Hematopoietic multipotent progenitor cell treated with erythropoietin and hydrocortisone succinate and interleukin-3 and kit ligand, for 4 days (in vitro differentiated cells): ENCODE results near the gene PRKN.
"Not testable (repeated sequence)": the region's sequence is repeated elsewhere in the genome, so short reads cannot be mapped to it uniquely, and the experiment has no call there.

Experiments used
- DNase-seq: peaks from one replicate; pipeline ENCODE4 v3.0.0-alpha.2; 2015

Gene PRKN

GRCh38 chr6:161828355-161828754 lies 899.2 kb downstream of the PRKN start:
- peak; percentile 73 for DNase-seq

GRCh38 chr6:161826512-161826911 lies 901.1 kb downstream of the PRKN start:
- no peak for DNase-seq

GRCh38 chr6:161822204-161822603 lies 905.4 kb downstream of the PRKN start:
- DNase-seq = not testable (repeated sequence)

GRCh38 chr6:161817881-161818280 lies 909.7 kb downstream of the PRKN start:
- DNase-seq = no peak

- no peak for DNase-seq
Measured at GRCh38 chr6:161815965-161816364, 911.6 kb downstream of the PRKN start.

GRCh38 chr6:161813156-161813555 lies 914.4 kb downstream of the PRKN start:
- DNase-seq = no peak

GRCh38 chr6:161809971-161810370 lies 917.6 kb downstream of the PRKN start:
- no peak for DNase-seq

- no peak for DNase-seq
Measured at GRCh38 chr6:161804838-161805237, 922.7 kb downstream of the PRKN start.

GRCh38 chr6:161803131-161803530 lies 924.4 kb downstream of the PRKN start:
- DNase-seq = peak; percentile 6

GRCh38 chr6:161802231-161802630 lies 925.3 kb downstream of the PRKN start:
- no peak for DNase-seq

- no peak for DNase-seq
Measured at GRCh38 chr6:161798844-161799394, 928.6 kb downstream of the PRKN start.

GRCh38 chr6:161796681-161797080 lies 930.9 kb downstream of the PRKN start:
- no peak for DNase-seq

- no peak for DNase-seq
Measured at GRCh38 chr6:161792851-161793493, 934.6 kb downstream of the PRKN start.

- no peak for DNase-seq
Measured at GRCh38 chr6:161788531-161788930, 939.0 kb downstream of the PRKN start.

- DNase-seq = peak; percentile 8
Measured at GRCh38 chr6:161772176-161772575, 955.4 kb downstream of the PRKN start.

- no peak for DNase-seq
Measured at GRCh38 chr6:161761966-161762365, 965.6 kb downstream of the PRKN start.

- DNase-seq = no peak
Measured at GRCh38 chr6:161755080-161755479, 972.5 kb downstream of the PRKN start.

- DNase-seq = no peak
Measured at GRCh38 chr6:161750686-161751085, 976.9 kb downstream of the PRKN start.

GRCh38 chr6:161749576-161749975 lies 978.0 kb downstream of the PRKN start:
- no peak for DNase-seq

- DNase-seq = peak; percentile 79
Measured at GRCh38 chr6:161748535-161749416, 978.8 kb downstream of the PRKN start.

GRCh38 chr6:161747506-161747905 lies 980.1 kb downstream of the PRKN start:
- no peak for DNase-seq

GRCh38 chr6:161745594-161746141 lies 981.9 kb downstream of the PRKN start:
- DNase-seq = no peak

- no peak for DNase-seq
Measured at GRCh38 chr6:161745128-161745527, 982.4 kb downstream of the PRKN start.
